ENCODE data around the gene PTGDR2.
"Not testable (repeated sequence)": the region's sequence is repeated elsewhere in the genome, so short reads cannot be mapped to it uniquely, and the experiment has no call there.

The PTGDR2 gene

GRCh38 chr11:60825118-60825517 lies 30.6 kb downstream of the PTGDR2 start:
- in situ Hi-C loops (cut with HindIII; ENCODE audit: low sequenced_read_pairs) = no loop called here
- no peak for DNase-seq (ENCODE audit: low read depth, low spot score)
- TF ChIP-seq, protein P1, sequence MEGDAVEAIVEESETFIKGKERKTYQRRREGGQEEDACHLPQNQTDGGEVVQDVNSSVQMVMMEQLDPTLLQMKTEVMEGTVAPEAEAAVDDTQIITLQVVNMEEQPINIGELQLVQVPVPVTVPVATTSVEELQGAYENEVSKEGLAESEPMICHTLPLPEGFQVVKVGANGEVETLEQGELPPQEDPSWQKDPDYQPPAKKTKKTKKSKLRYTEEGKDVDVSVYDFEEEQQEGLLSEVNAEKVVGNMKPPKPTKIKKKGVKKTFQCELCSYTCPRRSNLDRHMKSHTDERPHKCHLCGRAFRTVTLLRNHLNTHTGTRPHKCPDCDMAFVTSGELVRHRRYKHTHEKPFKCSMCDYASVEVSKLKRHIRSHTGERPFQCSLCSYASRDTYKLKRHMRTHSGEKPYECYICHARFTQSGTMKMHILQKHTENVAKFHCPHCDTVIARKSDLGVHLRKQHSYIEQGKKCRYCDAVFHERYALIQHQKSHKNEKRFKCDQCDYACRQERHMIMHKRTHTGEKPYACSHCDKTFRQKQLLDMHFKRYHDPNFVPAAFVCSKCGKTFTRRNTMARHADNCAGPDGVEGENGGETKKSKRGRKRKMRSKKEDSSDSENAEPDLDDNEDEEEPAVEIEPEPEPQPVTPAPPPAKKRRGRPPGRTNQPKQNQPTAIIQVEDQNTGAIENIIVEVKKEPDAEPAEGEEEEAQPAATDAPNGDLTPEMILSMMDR (IDR thresholded peaks at IDR 0.05; ENCODE audit: low read depth, low read length) = no peak
- H3K4me3 ChIP-seq (ENCODE audit: low read depth, low read length) = no peak overlapping the region

DNA sequence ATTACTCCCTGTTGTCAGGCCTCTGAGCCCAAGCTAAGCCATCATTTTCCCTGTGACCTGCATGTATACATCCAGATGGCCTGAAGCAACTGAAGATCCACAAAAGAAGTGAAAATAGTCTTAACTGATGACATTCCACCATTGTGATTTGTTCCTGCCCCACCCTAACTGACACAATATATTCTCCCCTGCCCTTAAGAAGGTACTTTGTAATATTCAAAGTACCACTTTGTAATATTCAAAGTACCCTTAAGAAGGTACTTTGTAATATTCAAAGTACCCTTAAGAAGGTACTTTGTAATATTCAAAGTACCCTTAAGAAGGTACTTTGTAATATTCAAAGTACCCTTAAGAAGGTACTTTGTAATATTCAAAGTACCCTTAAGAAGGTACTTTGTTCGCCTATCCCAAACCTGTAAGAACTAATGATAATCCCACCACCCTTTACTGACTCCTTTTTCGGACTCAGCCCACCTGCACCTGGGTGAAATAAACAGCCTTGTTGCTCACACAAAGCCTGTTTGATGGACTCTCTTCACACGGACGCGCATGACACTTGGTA lies 31.9 kb downstream of the PTGDR2 start:
- in situ Hi-C loops (cut with HindIII; ENCODE audit: low sequenced_read_pairs); DNase-seq (ENCODE audit: low read depth, low spot score); H3K4me3 ChIP-seq (ENCODE audit: low read depth, low read length): not testable (repeated sequence)

- no peak overlapping the region for H3K4me3 ChIP-seq (ENCODE audit: low read depth, low read length)
- in situ Hi-C loops (cut with HindIII; ENCODE audit: low sequenced_read_pairs) = no loop called here
- TF ChIP-seq, protein P1 (IDR thresholded peaks at IDR 0.05; ENCODE audit: low read depth, low read length) = no peak
- DNase-seq (ENCODE audit: low read depth, low spot score) = no peak
Measured at GRCh38 chr11:60821827-60822599, 33.7 kb downstream of the PTGDR2 start.

- H3K4me3 ChIP-seq (ENCODE audit: low read depth, low read length) = no peak overlapping the region
- TF ChIP-seq, protein P1 (IDR thresholded peaks at IDR 0.05; ENCODE audit: low read depth, low read length) = no peak
- in situ Hi-C loops (cut with HindIII; ENCODE audit: low sequenced_read_pairs) = no loop called here
- no peak for DNase-seq (ENCODE audit: low read depth, low spot score)
Measured at GRCh38 chr11:60818057-60818456, 37.7 kb downstream of the PTGDR2 start.

GRCh38 chr11:60816590-60817157 lies 39.1 kb downstream of the PTGDR2 start:
- in situ Hi-C loops (cut with HindIII; ENCODE audit: low sequenced_read_pairs) = no loop called here
- no peak for DNase-seq (ENCODE audit: low read depth, low spot score)
- TF ChIP-seq, protein P1 (IDR thresholded peaks at IDR 0.05; ENCODE audit: low read depth, low read length) = no peak

DNA sequence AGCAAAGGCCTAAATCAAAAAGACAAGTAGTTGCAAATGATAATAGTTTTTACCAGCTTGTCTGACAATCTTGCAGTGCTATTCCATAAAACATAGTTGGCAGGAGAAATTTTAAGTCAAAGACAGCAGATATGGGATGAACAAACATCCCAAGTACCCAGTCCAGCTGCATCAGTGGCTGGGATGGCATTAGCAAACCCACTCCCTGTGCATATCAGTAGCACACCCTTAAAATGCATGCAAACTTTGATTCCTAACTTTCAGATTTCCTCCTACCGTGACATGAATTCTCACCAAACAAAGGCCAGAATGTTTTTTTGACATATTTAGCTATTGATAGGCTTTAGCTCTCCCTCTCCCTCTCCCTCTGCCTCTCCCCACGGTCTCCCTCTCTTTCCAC lies 41.6 kb downstream of the PTGDR2 start:
- no peak overlapping the region for H3K4me3 ChIP-seq (ENCODE audit: low read depth, low read length)
- in situ Hi-C loops (cut with HindIII; ENCODE audit: low sequenced_read_pairs) = no loop called here
- no peak for DNase-seq (ENCODE audit: low read depth, low spot score)
- TF ChIP-seq, protein P1 (IDR thresholded peaks at IDR 0.05; ENCODE audit: low read depth, low read length) = no peak

More at GRCh38 chr11:60816590-60817157, 39.1 kb downstream of the PTGDR2 start:
- no peak overlapping the region for H3K4me3 ChIP-seq (ENCODE audit: low read depth, low read length)

- TF ChIP-seq, protein P1 (IDR thresholded peaks at IDR 0.05; ENCODE audit: low read depth, low read length) = no peak
- DNase-seq (ENCODE audit: low read depth, low spot score) = no peak
- in situ Hi-C loops (cut with HindIII; ENCODE audit: low sequenced_read_pairs) = no loop called here
- no peak overlapping the region for H3K4me3 ChIP-seq (ENCODE audit: low read depth, low read length)
Measured at GRCh38 chr11:60813324-60813723, 42.4 kb downstream of the PTGDR2 start.
